Measurements from ENCODE around the gene DCAF12L2.

GRCh38 chrX:126177133-126177840 is 11.2 kb upstream of the DCAF12L2 start:
- TF ChIP-seq CTCF (IDR thresholded peaks at IDR 0.05) (no peak), MAX (IDR thresholded peaks at IDR 0.05) (no peak), EP300 (IDR thresholded peaks at IDR 0.05) (no peak)

All from A549 (cell line).